Superior temporal gyrus (tissue), 1 donor: Measurements from ENCODE around the gene MEGF9.

Experiments
- DNase-seq: peaks from one replicate; pipeline ENCODE4 v3.0.0-alpha.2; 2016; ENCODE audit errors: extremely low spot score

Gene MEGF9

DNA sequence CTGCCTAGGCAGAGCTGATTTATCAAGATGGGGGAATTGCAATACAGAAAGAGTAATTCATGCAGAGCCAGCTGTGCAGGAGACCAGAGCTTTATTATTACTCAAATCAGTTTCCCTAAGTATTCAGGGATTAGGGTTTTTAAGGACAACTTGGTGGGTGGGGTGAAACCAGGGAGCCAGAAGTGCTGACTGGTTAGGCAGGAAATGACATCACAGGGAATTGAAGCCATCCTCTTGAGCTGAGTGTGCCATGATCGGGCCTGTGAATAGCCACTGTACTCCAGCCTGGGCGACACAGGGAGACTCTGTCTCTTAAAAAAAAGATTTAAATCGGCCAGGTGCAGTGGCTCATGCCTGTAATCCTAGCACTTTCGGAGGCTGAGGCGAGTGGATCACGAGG, 89.0 kb downstream of the MEGF9 start:
- DNase-seq: no peak

DNA sequence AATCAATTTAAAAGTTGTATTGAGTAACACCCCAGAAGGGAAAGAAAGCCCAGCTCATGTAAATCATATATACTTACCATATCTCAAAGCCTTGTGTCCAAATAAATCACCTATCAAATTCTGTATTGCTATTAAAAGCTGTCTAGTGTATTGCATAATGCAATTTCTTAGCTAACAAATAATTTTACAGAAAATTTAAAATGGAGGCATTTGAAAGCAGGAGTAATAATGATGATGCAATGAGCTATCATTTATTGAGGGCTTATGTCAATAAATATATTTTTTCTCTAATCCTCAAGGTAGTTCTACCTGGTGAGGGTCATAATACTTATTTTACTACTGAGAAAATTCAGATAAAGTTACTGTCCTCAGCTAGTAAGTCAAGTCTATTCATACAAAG, 91.5 kb downstream of the MEGF9 start:
- DNase-seq: no peak

DNA sequence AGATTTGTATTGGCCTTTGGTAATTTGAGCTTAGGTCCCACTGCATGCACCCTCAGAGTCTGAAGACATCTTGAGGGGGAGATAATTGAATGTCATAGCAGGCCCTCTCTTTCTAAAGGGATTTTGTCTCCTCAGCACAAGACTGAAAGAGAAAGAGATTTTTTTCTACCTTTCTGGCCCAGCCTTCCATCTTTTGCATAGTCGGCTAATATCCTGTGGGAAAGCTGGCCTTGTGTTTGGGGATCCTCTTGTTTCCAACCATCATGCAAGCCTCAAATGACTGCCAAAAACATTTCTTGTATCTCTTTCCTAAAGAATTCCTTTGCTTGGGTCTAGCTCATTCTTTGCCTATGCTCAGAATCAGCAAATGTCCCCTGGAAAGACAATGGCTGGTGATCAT, 92.3 kb downstream of the MEGF9 start:
- no peak for DNase-seq

DNA sequence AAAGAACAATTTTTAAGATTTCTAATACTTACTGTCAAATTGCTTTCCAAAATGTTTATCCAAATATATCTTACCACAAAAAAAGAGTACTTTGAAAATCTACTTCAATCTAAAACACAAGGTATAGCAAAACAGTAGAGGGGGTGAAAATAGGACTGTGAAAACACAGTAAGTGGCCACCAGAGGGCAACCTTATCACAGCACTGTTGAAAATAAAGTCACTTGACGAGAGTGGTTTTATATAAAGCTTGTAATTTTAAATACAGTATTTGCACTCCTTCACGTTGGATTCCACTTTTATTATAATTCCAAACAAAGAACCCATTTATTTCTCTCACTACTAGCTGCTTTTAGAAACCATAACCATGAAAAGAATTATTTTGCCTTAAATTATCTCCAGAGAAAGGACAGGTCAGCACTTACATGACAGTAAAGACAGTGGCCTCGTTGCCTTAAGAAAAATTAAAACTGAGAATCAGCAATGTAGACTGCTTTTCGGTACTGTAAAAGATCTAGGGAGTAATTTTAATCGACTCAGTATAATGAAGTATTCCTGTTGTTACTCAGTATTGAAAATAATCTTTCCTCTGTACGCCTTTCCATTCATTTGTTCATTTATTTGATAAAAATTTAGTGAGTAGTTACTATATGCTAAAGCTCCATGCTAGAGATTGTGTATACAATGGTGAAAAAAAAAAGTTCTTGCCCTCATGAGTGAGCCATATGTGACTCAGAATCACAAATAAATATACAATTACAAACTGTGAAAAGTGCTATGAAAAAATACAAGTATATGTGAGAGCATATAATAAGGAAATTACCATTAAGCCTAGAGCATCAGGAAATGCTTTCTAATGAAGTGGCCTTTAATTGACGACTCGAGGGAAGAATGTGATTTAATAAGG, 94.3 kb downstream of the MEGF9 start:
- peak; percentile 95 for DNase-seq

DNA sequence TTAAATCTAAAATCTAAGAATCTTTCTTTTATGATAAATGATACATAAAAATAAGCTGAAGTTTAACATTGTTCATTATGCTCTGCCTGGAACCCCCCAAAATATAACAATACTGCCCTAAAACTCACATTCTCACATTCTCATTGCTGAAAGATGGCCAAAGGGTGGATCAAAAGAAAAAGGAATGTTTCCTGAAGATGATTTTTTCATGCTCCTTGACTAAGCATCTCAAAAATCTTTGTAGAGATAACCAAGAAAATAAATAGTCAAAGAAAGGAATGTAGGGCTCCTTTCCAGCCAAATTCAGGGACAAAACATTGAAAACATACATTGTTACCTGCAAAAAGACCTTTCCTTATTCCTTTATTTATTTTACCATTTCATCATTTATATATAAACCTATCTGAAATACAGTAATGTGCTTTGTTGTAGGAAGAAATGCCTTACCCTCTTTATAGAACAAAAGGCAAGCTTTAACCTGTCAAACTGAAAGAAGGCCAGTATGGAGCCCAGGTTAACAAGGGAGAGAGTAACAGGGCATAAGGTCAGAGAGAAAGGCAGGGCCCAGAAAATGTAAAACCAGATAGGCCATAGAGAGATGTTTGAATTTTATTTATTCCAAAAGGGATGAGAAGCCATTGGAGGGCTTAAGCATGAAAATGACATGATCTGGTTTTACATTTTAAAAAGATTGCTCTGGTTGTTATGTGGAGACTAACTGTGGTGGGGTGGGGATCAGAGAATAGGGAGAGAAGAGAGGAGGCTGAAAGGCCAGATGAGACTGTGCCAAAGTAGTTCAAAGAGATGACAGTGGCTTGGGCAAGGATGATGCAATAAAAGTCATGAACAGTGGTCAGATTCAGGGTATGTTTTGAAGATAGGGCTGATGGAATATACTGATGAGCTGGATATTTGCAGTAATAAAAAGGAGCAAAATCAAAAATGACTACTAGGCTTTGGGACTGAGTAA, 97.0 kb downstream of the MEGF9 start:
- DNase-seq: peak; percentile 35

DNA sequence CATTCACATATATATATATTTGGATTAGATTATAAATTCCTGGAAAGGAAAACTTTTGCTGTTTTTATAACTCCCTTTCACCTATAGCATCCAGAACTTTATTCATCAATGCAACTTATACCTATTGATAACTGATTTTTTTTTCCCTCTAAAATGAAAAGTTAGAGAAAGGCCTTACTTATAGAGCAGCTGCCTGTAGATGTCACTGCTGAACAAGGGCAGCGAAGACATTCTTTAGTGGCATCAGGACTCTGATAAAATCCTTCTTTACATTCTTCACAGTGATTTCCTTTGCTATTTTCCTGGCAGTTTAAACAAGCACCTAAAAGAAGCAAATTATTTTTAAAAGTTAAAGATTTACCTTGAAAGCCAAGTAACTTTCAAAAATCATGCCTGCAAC, 102.1 kb downstream of the MEGF9 start:
- DNase-seq: peak; percentile 69

DNA sequence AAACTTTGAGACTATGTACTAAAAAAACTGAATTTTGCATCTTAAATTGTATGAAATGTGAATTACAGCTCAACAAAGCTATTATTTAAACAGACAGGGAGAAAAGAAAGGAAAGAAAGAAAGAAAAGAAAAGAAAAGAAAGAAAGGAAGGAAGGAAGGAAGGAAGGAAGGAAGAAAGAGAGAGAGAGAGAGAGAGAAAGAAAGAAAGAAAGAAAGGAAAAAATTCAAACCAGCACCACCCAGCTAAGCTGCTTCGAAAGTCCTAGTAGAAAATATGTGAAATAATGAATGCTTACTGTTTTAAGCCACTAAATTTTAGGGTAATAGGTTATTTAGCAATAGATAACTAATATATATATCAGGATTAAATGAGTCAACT, 102.6 kb downstream of the MEGF9 start:
- no peak for DNase-seq

DNA sequence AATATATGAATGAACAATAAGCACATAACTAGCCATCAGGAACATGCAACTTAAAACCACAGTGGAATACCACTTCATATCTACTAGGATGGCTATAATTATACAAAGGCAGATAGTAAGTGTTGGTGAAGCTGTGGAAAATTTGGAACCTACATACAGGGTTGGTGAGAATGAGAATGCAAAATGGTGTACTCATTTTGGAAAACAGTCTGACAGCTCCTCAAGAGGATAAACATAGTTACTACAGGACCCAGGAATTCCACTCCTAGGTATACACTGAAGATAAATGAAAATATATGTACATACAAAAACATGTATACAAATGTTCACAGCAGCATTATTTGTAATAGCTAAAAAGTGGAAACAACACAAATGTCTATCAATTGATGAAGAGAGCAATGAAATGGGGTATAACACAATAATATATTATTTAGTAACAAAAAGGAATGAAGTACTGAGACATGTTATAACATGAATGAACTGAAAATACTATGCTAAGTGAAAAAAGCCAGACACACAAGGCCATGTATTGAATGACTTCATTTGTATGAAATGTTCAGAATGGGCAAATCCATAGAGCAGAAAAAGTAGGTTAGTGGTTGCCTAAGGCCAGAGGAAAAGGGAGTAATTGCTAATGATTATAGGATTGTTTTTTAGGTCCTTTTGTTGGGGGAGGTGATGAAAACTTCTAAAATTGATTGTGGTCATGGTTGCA, 103.1 kb downstream of the MEGF9 start:
- DNase-seq: no peak

DNA sequence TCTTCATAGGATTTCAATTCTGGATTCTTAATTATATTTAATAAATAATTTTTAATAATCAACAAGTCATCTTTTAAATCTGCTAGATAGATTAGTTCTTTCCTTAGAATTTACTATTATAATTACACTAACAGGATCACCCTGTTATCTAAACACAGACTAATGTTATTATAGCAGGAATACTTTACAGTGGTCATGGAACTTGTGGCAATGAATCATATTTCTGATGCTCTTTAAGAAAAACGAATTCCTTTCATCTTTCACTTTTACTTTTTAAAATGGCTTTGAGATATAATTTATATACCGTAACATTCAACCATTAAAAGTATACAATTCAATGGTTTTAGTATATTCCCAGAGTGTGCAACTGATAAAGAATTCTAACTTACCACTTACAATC, 104.6 kb downstream of the MEGF9 start:
- no peak for DNase-seq

DNA sequence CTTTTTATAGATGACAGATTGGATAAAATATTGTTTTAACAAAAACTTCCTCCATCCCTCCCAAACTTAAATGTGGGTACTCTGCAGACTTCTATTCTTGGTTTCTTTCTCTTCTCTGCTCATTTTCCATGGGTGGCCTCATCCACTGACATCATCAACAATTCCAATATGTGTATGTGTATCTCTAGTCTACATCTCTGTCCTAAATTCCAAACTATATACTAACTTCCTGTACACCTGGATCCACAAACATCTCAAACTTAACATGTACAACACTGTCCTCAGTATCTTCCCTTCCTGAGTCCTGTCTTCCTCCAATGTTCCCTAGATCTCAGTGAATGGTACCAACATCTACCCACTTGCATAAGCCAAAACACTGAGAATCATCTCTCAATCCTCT, 105.8 kb downstream of the MEGF9 start:
- DNase-seq: no peak

DNA sequence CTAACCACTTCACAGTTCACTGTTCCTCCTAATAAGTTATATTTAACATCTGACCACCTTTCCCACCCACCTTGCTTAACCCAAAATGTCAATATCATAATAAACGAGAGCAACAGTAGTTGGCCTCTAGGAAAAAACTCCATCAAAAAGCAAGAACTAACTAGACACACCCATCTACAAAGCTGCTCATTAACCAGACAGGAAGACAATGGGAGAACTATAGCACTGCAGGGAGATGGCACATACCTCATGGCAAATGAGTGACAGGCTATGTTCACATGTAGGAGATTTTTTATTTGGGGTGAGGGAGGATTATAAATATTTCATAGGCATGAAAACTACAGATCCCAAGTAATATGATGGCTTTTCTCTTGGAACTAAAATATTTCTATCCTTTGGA, 110.7 kb downstream of the MEGF9 start:
- DNase-seq: no peak

DNA sequence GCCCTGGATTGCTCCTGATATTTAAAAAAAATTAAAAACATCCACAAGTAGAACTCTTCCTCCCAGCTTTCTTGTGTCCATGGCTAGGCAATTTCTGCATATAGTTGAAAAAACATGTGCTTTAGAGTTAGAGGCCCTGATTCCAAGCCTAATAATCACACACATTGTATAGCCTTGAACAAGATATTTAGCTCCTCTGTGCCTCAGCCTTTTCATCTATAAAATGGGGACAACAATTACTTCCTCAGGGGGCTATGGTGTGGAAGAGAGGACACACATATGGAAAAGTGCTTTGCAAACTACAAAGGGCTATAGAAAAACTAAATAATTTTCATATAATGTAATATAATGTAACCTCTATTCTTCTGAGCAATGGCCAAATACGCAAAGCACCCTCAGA, 111.3 kb downstream of the MEGF9 start:
- DNase-seq: no peak

DNA sequence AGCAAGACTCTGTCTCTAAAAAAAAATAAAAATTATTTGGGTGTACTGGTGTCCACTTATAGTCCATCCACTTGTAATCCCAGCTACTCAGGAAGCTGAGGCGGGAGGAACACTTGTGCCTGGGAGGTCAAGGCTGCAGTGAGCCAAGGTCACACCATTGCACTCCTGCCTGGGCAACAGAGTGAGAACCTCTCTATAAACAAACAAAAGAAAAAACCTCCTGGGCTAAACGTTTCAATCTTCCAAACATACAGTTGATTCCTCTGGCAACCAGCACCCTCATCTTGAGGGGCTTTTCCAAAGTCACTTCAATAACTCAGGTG, 120.4 kb downstream of the MEGF9 start:
- DNase-seq: no peak

DNA sequence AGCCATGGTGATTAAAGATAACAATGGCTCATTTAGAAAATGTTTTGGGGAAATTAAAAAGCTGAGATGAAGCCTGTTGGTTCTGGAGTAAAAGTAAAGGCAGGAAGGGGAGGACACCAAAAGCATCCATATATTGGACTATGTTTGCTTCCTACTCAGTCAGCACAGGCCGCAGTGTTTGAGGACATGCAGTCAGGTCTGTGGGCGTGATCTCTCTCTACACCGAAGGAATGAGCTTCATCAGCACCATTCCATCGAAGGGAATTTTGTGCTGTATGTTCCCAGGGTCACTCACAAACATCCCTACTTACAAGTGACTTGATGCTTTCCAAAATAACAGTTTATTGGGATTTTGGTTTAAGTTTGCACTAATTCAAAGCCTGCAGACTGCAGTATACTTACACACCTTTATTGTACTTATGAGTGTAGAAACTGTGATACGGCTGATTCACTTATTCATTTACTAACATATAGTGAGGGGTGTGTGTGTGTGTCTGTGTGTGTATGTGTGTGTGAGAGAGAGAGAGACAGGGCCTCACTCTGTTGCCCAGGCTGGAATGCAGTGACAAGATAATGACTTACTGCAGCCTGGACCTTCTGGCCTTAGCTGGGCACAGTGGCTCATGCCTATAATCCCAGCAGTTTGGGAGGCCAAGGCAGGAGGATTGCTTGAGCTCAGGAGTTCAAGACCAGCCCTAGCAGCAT, 120.9 kb downstream of the MEGF9 start:
- DNase-seq: no peak

DNA sequence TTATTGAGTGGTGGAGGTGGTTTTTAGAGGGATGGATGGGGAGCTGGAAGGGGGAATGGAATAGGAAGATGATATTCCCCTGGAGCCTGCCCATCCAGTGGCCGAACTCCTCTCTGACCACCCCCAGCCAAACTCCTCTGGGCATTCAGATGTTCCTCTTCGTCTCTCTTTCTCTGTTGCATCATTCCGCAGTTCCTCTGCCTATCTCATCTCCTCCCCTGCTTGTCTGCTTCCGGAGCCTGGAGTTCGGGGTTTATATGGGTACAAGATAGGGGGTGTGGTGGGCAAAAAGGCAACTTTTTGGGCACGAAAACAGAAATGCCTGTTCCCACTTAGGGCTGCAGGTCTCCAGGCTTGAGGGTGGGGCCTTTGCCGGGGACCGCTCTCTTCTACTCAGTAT, 122.1 kb downstream of the MEGF9 start:
- no peak for DNase-seq

DNA sequence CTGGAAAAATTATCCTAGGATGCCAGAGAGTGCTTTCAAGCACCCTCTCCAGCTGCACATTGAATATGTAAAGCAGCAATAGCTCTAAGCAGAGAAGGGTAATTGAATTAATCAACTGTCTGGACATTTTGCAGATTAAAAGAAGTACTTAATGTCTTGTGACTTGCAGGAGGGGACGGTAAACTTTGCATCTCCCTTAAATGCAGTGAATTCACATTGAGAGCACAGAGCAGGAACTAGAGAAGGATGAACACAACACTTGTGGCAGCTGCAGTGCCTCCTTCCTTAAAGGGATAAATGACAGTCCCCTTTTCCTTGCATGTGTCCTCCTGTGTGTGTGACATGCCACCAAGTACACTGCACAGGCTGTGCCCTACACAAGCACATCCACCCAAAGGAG, 126.9 kb downstream of the MEGF9 start:
- DNase-seq: peak; percentile 32

DNA sequence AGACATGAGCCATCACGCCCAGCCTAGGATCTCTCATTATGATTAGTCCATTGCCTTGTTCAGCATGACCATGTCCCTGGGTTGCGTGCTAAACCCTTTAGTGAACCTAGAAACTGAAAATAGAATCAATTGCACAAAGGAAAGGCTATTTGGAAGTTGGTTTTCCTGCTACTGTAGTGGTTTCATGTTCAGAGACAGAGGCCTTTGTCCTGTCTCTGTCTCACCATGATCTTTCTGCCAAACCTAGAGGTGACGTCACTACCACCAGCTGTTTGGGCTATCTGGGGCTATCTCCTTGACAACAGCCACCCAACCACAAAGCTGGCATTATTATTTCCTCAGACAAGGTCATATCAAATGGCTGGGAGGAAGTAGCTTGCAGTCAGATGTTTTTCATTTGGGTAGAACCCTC, 130.3 kb downstream of the MEGF9 start:
- DNase-seq: peak; percentile 98

DNA sequence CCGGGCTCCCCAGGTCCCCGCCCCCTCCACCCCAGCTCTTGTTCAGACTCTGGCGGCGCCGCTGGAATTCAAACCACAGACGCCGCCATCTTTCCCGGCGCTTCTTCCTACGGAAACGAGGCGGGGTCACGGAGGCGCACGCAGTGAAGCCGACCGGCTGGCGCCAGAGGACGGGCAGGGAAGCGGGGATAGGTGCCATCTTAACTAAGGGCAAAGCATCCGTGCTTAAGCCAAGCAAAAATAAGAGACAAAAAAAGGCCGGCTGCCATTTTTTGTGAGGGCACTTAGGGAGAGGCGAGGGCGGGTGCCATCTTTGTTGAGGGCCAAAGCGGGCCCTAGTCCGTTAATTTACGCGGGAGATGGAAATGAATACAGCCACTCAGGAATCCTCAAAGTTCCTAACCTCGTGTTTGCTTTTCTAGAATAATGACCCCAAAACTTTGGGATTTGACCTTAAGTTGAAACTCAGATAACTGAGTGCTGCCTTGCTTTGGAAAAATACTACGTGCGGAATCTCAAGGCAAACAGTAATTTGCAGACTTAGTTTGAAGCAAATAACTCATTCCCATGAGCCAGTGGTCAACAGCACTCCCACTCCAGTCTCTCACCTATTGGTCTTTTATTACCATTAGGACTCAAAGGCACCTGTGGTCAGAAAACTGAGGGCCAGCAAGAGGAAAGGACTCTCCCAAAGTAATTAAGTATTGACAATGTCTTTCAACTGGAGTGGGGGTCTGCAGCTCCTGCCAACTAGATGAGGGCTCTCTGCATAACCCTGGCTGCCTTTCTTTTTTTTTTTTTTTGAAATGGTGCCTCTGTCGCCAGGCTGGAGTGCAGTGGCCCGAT, 134.0 kb downstream of the MEGF9 start, which contains the start of gene CDK5RAP2:
Gene CDK5RAP2, minus strand, starts transcription at position 117 of the 846 bp plus-strand sequence. CDS start 189 bp downstream, outside the sequence.
- peak; percentile 99 for DNase-seq

DNA sequence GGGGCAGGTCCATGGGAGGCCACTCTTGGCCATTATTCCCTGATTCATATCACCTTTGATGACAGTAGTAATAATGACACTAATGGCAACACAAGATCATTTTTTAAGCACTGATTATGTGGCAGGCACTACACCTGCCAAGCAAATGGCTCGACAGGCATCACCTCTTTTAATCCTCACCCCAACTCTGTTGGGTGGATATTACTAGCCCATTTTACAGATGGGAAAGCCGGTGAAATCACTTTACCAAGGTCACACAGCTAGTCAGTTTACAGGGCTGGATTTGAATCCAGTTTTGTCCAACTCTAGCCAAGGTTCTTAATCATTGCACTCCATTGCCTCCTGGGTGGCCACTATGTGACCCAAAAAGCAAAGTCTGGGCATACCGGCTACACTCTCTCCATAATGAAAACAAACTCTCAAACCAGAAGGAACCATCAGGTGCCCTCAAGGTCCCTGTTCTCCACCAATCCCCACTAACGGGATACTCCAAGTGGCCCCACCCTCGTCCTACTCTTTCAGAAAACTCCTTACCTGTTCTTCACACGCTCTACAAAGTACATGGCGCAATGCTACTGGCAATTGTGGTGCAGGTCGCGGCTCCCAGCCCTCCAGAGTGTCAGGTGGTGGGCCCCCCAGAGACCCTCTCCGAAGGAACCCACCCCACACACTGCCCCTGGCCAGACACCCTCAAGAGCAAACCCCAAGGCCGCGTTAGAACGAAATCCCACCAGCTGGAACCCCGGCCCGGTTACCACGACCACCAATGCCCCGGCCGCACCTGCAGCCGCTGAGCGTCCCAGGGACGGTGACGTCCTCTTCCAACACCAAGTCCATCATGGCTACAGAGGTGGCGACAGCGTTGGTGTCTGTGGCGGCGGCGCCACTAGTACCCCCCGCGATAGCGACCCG, 134.9 kb downstream of the MEGF9 start:
- DNase-seq: no peak
